Hair follicular keratinocyte (primary cell): ENCODE data around the gene C17orf58. TPM values are rescaled to one million over a fixed set of nuclear protein-coding genes. Genes with fewer than 3 reads are reported as not detected.

ENCODE experiments used
- total RNA-seq: library from RNA; depleted of rRNA; stranded (reverse); fragments of >200 nt; gene quantifications from 2 replicates; pipeline ENCODE4 v1.2.3, GENCODE V29; 2015

The C17orf58 gene
- total RNA-seq: 10.2 and 10.7 TPM in 2 replicates

GRCh38 chr17:67996301-67997171, at the start of gene C17orf58:
C17orf58 (minus strand) TSS chr17:67996469; CDS start chr17:67996198, 271 bp downstream.

GRCh38 chr17:68035523-68036303, 39.4 kb upstream of the C17orf58 start, which contains the start of gene KPNA2:
KPNA2 (plus strand) TSS chr17:68035735; CDS start chr17:68037133, 1,398 bp downstream.

Other genes with a start within 250 kb of the C17orf58 start
- 12.2 and 16.6 TPM in 2 replicates for gene BPTF, start 171.0 kb downstream of the C17orf58 start, total RNA-seq
- 83.7 and 224 TPM in 2 replicates for gene KPNA2, start 39.3 kb upstream of the C17orf58 start, total RNA-seq